Spinal cord (tissue), 10 donors: ENCODE data around the gene URB1. TPM values are rescaled to one million over a fixed set of nuclear protein-coding genes. Genes with fewer than 3 reads are reported as not detected.
A peak's percentile ranks its signal among the peaks of the same experiment; 100 is the strongest.

Experiments
- DNase-seq, 6 donors: peaks; one replicate each; pipeline versions ENCODE4 v3.0.0 to v3.0.0-alpha.2; 2013 to 2015; ENCODE audit warnings: low spot score in 6 of 6, low read depth in 4 of 6
- H3K27ac ChIP-seq: one replicate; pipeline ENCODE4 v1.5.1; 2013; ENCODE audit warnings: low read depth, low read length, control low read depth
- H3K27me3 ChIP-seq: one replicate; pipeline ENCODE4 v1.6.1; 2013; ENCODE audit warnings: low read length; ENCODE audit not compliant: control insufficient read depth, insufficient read depth
- H3K36me3 ChIP-seq: one replicate; pipeline ENCODE4 v1.6.1; 2013; ENCODE audit warnings: low read length; ENCODE audit not compliant: control insufficient read depth, insufficient read depth
- H3K4me1 ChIP-seq: one replicate; pipeline ENCODE4 v1.6.1; 2013; ENCODE audit warnings: low read length; ENCODE audit not compliant: control insufficient read depth, insufficient read depth
- H3K4me3 ChIP-seq: one replicate; pipeline ENCODE4 v1.5.1; 2013; ENCODE audit warnings: low read depth, low read length, control low read depth
- H3K9me3 ChIP-seq: one replicate; pipeline ENCODE4 v1.6.1; 2013; ENCODE audit warnings: low read length; ENCODE audit not compliant: control insufficient read depth, insufficient read depth
- WGBS: methylation state at CpG from one replicate; pipeline ENCODE4 v1.1.5; 2013; ENCODE audit warnings: missing lambda C conversion rate; ENCODE audit not compliant: insufficient coverage; 5-methylcytosine and 5-hydroxymethylcytosine counted together
- polyA plus RNA-seq, 2 donors: library from polyadenylated mRNA; unstranded; fragments of 120-200 nt; gene quantifications; one replicate each; pipeline ENCODE4 v1.2.1, GENCODE V29; 2013; ENCODE audit not compliant: insufficient read length in 2 of 2
- total RNA-seq, 2 donors: library from RNA; depleted of rRNA in 1 of 2; stranded (reverse); fragments of 120-200 nt in 1 of 2; fragments of >200 nt in 1 of 2; gene quantifications; one replicate each; pipeline versions ENCODE4 v1.2.3 to v1.2.4, GENCODE V29; 2013 to 2014
- donor health status: healthy.

URB1 gene
- total and polyA plus RNA-seq, 4 donors = 15.9 to 18.3 (median 17.1) TPM

DNA sequence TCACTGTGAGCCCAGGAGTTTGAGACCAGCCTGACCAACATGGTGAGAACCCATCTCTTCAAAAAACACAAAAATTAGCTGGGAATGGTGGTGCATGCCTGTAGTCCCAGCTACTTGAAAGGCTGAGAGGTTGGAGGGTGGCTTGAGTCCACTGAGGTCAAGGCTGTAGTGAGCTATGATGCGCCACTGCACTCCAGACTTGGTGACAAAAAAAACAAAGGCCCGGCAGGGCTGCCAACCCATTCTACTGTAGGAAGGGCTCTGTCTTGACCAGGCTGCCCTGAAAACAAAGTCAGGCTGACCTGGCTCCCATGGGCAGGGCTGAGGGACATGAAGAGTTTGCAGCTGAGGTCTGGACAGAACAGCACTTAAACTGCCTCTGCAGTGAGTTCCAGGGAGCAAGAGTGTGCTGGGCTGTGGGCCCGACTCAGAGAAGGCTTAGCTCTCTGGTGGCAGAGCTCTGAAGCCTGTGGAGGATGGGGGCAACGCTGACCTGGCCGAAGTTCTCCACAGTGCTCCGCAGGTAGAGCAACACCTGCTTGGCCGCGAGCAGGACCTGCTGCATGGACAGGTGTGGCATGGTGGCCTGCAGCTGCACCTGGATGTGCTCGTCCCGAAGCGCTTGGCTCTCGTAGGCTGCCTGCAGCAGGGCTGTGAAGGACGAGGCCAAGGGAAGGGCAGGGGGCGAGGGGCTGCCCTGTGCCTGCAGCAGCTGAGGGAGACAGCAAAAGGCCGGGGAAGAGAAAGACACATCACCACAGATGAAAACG is 42.4 kb downstream of the URB1 start:
- Histone ChIP-seq H3K36me3 (peaks cover 81% of the 10 kb centered on the region), H3K27me3 (no peaks in the 10 kb centered on the region), H3K27ac (no peak overlapping the region), H3K9me3 (no peaks in the 10 kb centered on the region), H3K4me1 (no peaks in the 10 kb centered on the region), H3K4me3 (no peak overlapping the region)
- 97% methylated on average over 16 of the region's 16 CpGs for WGBS
- no peak for DNase-seq

DNA sequence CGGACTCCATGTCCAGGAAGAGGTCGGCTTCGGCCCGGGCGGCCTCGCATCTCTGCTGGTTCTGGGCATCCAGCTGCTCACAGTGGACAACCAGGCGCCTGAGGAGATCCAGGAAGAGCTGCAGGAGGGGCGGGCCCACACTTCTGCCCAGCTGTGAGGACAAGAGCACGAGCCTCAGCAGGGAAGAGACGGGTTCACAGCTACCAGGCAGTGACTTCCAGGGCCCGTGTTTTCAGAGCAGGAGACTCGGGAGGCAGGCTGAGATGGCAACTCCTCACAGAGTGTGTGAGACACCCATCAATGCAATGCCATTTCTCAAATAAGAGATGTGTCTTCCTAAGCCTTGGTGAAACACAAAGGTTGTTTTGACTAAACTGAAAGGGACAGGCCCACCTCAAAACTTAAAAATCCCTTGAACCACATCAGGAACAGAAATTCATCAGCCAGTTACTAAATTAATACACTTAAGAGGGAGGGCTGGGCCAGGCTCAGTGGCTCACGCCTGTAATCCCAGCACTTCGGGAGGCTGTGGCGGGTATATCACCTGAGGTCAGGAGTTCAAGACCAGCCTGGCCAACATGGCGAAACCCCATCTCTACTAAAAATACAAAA is 43.4 kb downstream of the URB1 start:
- WGBS = 90% methylated on average over 13 of the region's 16 CpGs
- Histone ChIP-seq H3K4me3 (no peak overlapping the region), H3K27me3 (no peaks in the 10 kb centered on the region), H3K36me3 (peaks cover 90% of the 10 kb centered on the region), H3K4me1 (no peaks in the 10 kb centered on the region), H3K9me3 (peaks cover 1% of the 10 kb centered on the region), H3K27ac (no peak overlapping the region)
- no peak for DNase-seq

DNA sequence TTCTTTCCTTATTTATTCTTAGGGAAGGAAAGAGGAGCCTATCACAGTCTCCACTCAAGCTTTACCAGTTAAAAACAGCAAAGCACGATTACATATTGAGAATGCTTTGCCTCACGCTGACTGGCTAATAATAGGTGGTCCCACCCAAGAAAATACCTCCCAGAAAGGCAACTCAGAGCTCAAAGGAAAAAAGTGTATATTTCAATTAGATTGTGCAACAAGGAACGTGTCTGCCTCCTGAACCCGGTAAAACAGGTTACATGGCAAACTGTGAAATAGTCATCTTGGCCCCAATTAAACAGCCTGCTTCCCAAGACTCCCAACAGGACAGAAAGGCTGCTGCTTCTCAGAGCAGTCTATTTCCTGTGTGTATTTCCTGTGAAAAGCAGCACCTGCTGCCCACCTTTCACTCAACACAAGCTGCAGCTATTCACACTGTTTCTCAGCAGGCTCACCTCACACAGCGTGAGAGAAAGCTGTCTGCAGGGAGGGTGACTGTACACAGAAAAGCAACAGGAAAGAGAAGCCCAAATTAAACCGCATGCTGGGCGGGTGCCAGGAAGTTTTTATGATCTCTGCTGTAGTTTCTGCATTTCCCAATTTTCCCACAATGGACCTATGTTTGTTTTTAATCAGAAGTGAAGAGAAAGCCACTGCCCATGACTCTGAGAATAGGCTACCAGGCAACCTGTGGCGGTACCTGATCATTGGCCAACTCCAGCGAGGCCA is 44.0 kb downstream of the URB1 start:
- peaks cover 2% of the 10 kb centered on the region for H3K9me3 ChIP-seq
- no peak for DNase-seq
- H3K4me1 ChIP-seq = no peaks in the 10 kb centered on the region
- WGBS = 100% methylated on average over 4 of the region's 9 CpGs
- H3K4me3 ChIP-seq = no peak overlapping the region
- no peaks in the 10 kb centered on the region for H3K27me3 ChIP-seq
- H3K36me3 ChIP-seq = peaks cover 89% of the 10 kb centered on the region
- no peak overlapping the region for H3K27ac ChIP-seq

DNA sequence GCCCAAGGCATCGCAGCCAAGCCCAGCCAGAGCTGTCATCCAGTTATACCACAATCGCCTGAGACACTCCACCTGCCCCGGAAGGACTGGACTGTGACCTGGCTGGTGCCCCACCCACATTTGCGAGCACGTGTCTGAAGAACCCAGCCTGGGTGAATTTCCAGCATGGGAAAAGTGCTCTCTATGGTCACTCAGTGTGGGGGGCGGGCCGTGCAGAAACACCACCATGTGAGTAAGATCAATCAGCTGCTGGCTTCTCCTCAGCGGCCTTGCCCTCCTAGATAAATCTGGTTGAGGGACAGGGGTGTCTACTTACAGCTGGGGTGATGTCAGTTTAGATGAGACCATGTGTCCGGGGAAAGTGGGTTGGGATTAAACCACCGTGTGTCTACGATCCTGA is 44.8 kb downstream of the URB1 start:
- Histone ChIP-seq H3K36me3 (peaks cover 85% of the 10 kb centered on the region), H3K4me1 (no peaks in the 10 kb centered on the region), H3K4me3 (no peak overlapping the region), H3K27ac (no peak overlapping the region), H3K27me3 (no peaks in the 10 kb centered on the region), H3K9me3 (peaks cover 2% of the 10 kb centered on the region)
- whole genome bisulfite sequencing = 93% methylated on average over 11 of the region's 11 CpGs
- DNase-seq = no peak

DNA sequence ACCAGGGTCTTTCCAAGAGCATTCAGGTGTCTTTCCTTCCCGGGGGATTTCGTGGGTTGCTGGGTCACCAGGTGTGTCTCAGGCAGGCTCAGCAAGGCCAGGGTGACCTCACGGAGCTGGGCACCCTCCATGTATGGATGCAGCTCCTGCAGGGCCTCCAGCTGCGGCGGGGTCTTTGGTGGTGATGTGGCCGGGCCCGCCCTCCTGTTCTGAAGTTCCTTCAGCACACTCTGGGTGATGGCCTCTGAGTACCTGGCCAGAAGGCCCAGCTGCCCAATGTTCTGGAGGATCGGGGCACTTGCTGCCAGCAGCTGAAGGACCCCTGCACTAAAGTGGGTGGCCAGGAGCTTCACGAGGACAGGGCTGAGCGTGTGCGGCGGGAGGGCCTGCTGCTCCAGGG is 45.5 kb downstream of the URB1 start:
- WGBS = 100% methylated on average over 12 of the region's 12 CpGs
- no peak overlapping the region for H3K4me3 ChIP-seq
- peaks cover 82% of the 10 kb centered on the region for H3K36me3 ChIP-seq
- no peak overlapping the region for H3K27ac ChIP-seq
- no peaks in the 10 kb centered on the region for H3K4me1 ChIP-seq
- no peak for DNase-seq
- H3K9me3 ChIP-seq = peaks cover 2% of the 10 kb centered on the region
- H3K27me3 ChIP-seq = no peaks in the 10 kb centered on the region

DNA sequence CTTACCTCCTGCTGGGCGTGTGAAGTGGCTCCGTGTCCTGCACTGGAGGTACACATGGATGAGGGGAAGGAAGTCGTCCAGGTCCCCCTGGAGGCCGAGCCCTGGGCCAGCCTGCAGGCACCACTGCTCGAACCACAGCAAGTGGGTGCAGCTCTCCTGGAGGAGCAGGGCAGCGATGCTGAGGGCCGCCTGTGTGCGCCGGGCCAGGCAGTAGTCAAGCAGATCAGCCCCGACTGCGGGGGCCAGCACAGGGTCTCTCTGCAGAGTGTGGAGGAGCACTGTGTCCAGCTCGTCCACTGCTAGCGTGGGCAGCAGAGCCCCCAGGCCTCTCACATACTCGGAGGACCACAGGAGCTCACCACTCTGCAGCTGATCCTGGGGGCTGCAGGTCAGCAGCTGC is 45.9 kb downstream of the URB1 start:
- peaks cover 81% of the 10 kb centered on the region for H3K36me3 ChIP-seq
- WGBS = over 99% methylated on average over 14 of the region's 14 CpGs
- peaks cover 2% of the 10 kb centered on the region for H3K9me3 ChIP-seq
- H3K27ac ChIP-seq = no peak overlapping the region
- H3K4me1 ChIP-seq = no peaks in the 10 kb centered on the region
- H3K4me3 ChIP-seq = no peak overlapping the region
- no peaks in the 10 kb centered on the region for H3K27me3 ChIP-seq
- no peak for DNase-seq

DNA sequence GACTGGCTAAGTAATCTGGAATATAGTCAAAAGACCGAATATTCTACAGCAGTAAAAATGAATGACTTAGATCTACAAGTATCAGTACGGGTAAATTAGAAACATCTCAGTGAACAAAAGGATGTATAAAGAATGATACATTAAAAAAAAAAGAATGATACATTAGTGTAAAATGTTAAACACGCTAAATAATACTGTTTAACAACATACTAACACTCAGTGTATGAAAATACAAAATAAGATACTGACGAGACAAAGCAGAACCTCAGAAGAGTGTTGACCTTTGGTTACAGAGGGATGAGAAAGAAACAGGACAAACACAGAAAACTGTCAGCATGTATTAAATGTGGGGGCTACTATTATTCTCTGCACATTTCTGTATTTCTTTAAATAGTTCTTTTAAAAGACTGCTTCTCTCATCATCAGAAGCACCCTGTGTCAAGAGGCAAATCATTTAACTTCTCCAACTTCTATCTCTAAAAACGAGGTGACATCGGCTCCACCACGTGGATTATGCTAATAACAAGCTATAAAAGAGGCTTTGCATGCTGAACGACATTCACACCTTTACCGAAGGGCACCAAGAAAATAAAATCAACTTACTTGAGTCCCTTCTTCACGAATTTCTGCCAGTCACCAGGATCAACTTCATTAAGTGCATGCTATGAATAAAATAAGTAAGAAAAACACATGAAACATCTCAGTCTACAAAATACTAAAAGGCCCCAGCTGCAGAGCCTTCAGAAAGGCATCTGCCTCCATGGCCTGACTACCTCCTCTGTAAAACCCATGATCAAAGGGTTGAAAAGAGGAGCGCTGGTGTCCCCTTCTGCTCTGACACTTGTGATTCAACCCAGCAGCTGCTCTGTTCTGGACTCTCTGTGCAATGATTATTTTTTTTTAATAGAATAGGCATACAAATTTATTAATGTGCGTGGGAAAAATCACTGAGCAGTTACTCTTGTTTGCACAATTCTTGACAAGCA is 51.7 kb downstream of the URB1 start:
- 50% methylated on average over 2 of the region's 12 CpGs for WGBS
- no peaks in the 10 kb centered on the region for H3K27me3 ChIP-seq
- DNase-seq = peak in 1 of 6 donors; percentile 4
- H3K4me3 ChIP-seq = no peak overlapping the region
- peaks cover 12% of the 10 kb centered on the region for H3K4me1 ChIP-seq
- H3K9me3 ChIP-seq = peaks cover 2% of the 10 kb centered on the region
- peaks cover 69% of the 10 kb centered on the region for H3K36me3 ChIP-seq
- H3K27ac ChIP-seq = no peak overlapping the region

DNA sequence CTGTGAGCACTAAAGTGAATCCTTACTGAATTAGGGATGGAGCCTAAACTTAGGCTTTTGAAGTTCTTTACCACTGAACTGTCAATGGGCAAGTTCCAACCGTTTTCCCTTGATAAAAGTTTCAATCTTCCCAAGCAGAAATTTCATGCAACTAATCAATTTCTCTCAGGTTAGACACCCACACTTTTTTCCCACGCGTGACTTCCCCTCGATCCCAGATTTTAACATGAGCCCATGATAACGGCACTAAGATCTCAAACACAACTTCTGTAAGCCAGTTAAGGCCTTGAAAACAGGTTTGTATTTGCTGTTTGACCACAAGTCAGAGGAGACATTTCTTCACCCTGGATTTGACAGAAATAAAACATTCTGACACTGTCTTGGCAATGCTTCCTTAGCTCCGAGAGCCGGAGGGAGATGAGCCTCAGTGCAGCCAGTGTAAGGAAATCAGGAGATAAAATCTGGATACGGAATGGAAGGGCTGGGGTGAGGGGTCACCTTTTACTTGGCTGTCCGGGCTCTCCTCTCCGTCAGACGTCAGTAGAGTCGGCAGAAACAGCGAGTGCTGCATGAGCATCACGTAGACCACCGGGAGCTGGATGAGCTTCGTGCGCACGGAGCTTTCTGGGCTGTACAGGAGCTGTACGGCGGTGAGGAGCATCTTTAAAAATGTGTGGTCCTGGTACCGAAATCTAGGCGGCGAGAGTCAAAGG is 54.4 kb downstream of the URB1 start:
- WGBS = 96% methylated on average over 19 of the region's 23 CpGs
- H3K4me3 ChIP-seq = no peak overlapping the region
- H3K27me3 ChIP-seq = no peaks in the 10 kb centered on the region
- H3K27ac ChIP-seq = peak overlapping the region; percentile 30
- no peaks in the 10 kb centered on the region for H3K9me3 ChIP-seq
- peaks cover 69% of the 10 kb centered on the region for H3K36me3 ChIP-seq
- DNase-seq = no peak
- peaks cover 38% of the 10 kb centered on the region for H3K4me1 ChIP-seq
